CD4-positive, alpha-beta T cell treated with Interleukin-2 at 100 ng/mL for 4 hours (primary cell): ENCODE data around the gene TMEM186.
"Not testable (repeated sequence)": the region's sequence is repeated elsewhere in the genome, so short reads cannot be mapped to it uniquely, and the experiment has no call there.

ENCODE experiments used
- DNase-seq: peaks from one replicate; pipeline ENCODE4 v3.0.0-alpha.2; 2020; ENCODE audit warnings: low spot score

The TMEM186 gene

GRCh38 chr16:8774208-8774607 lies 23.2 kb downstream of the TMEM186 start:
- no peak for DNase-seq

- no peak for DNase-seq
Measured at GRCh38 chr16:8773537-8773936, 23.9 kb downstream of the TMEM186 start.

- DNase-seq, result no peak
Measured at GRCh38 chr16:8768692-8769091, 28.7 kb downstream of the TMEM186 start.

- no peak for DNase-seq
Measured at GRCh38 chr16:8768283-8768682, 29.2 kb downstream of the TMEM186 start.

GRCh38 chr16:8767176-8767575 lies 30.3 kb downstream of the TMEM186 start:
- no peak for DNase-seq

- DNase-seq, result no peak
Measured at GRCh38 chr16:8764525-8765250, 32.8 kb downstream of the TMEM186 start.

GRCh38 chr16:8763899-8764298 lies 33.5 kb downstream of the TMEM186 start:
- DNase-seq, result no peak

GRCh38 chr16:8763083-8763482 lies 34.4 kb downstream of the TMEM186 start:
- DNase-seq, result no peak

- DNase-seq, result no peak
Measured at GRCh38 chr16:8762254-8762653, 35.2 kb downstream of the TMEM186 start.

- DNase-seq, result no peak
Measured at GRCh38 chr16:8761078-8761477, 36.4 kb downstream of the TMEM186 start.

GRCh38 chr16:8760021-8760420 lies 37.4 kb downstream of the TMEM186 start:
- no peak for DNase-seq

GRCh38 chr16:8758022-8758421 lies 39.4 kb downstream of the TMEM186 start:
- DNase-seq, result no peak

- no peak for DNase-seq
Measured at GRCh38 chr16:8756755-8757154, 40.7 kb downstream of the TMEM186 start.

- no peak for DNase-seq
Measured at GRCh38 chr16:8753416-8754054, 43.9 kb downstream of the TMEM186 start.

- no peak for DNase-seq
Measured at GRCh38 chr16:8752706-8753105, 44.7 kb downstream of the TMEM186 start.

GRCh38 chr16:8751481-8752311 lies 45.7 kb downstream of the TMEM186 start:
- no peak for DNase-seq

- DNase-seq, result not testable (repeated sequence)
Measured at GRCh38 chr16:8748944-8749343, 48.5 kb downstream of the TMEM186 start.
